ENCODE data around the gene CELSR2.

GRCh38 chr1:109275706-109276345 lies 26.5 kb downstream of the CELSR2 start:
- no peak for TF ChIP-seq CTCF (IDR thresholded peaks at IDR 0.05)
- no peak for TF ChIP-seq POLR2A (IDR thresholded peaks at IDR 0.05)
